Thyroid gland (tissue), 4 donors: ENCODE measurements around the gene ZKSCAN1. TPM values are rescaled to one million over a fixed set of nuclear protein-coding genes. Genes with fewer than 3 reads are reported as not detected.
"Not testable (repeated sequence)": the region's sequence is repeated elsewhere in the genome, so short reads cannot be mapped to it uniquely, and the experiment has no call there.

ENCODE experiments used
- DNase-seq, 2 donors: peaks; one replicate each; pipeline ENCODE4 v3.0.0-alpha.2; 2019
- H3K27ac ChIP-seq, 3 donors: fragments of 200-600 bp; sonication (generic); 1 replicate in 2 of 3; 2 replicates in 1 of 3; pipeline ENCODE4 v1.5.1; 2016 to 2019; ENCODE audit warnings: mild to moderate bottlenecking in 1 of 3, moderate library complexity in 1 of 3
- H3K27me3 ChIP-seq: fragments of 200-600 bp; sonication (generic); one replicate; pipeline ENCODE4 v1.5.1; 2019
- H3K36me3 ChIP-seq, 2 donors: fragments of 200-600 bp; sonication (generic); one replicate each; pipeline ENCODE4 v1.5.1; 2016 to 2019
- H3K4me1 ChIP-seq, 2 donors: fragments of 200-600 bp; sonication (generic); one replicate each; pipeline ENCODE4 v1.5.1; 2017 to 2019
- H3K4me3 ChIP-seq, 3 donors: fragments of 200-600 bp; sonication (generic); replicated peaks in 1 of 3; 1 replicate in 2 of 3; 2 replicates in 1 of 3; pipeline ENCODE4 v1.5.1; 2016; ENCODE audit warnings: mild to moderate bottlenecking in 1 of 3
- H3K9me3 ChIP-seq: fragments of 200-600 bp; sonication (generic); one replicate; pipeline ENCODE4 v1.5.1; 2017
- POLR2A ChIP-seq, 2 donors: fragments of 450-650 bp; IDR thresholded peaks; one replicate each; pipeline ENCODE4 v1.6.1; 2017; ENCODE audit warnings: antibody characterized with exemption in 2 of 2, mild to moderate bottlenecking in 2 of 2, moderate library complexity in 1 of 2
- WGBS, 2 donors: methylation state at CpG; one replicate each; pipeline ENCODE4 v1.1.5; 2017; 5-methylcytosine and 5-hydroxymethylcytosine counted together
- intact Hi-C: fragments of 100-400 bp; cut with DNase I; formaldehyde crosslinking; loops from one replicate; pipeline ENCODE4 v1.15.1; 2023
- total RNA-seq, 4 donors: library from RNA; depleted of rRNA; stranded (reverse); fragments of >200 nt; gene quantifications; one replicate each; pipeline ENCODE4 v1.2.3, GENCODE V29; 2016
- TF ChIP-seq, protein P1 (sequence below), 6 experiments: fragments of 200-600 bp in 3 of 6; fragments of 450-650 bp in 3 of 6; sonication (generic) in 3 of 6; IDR thresholded peaks; one replicate each; pipeline ENCODE4 v1.5.1; 2016 to 2019; ENCODE audit warnings: antibody characterized with exemption in 6 of 6, mild to moderate bottlenecking in 2 of 6, inconsistent platforms in 1 of 6, moderate library complexity in 1 of 6

ZKSCAN1 gene
- total RNA-seq = 10 to 100 TPM; 34.0 to 41.4 (median 35.3) TPM

DNA sequence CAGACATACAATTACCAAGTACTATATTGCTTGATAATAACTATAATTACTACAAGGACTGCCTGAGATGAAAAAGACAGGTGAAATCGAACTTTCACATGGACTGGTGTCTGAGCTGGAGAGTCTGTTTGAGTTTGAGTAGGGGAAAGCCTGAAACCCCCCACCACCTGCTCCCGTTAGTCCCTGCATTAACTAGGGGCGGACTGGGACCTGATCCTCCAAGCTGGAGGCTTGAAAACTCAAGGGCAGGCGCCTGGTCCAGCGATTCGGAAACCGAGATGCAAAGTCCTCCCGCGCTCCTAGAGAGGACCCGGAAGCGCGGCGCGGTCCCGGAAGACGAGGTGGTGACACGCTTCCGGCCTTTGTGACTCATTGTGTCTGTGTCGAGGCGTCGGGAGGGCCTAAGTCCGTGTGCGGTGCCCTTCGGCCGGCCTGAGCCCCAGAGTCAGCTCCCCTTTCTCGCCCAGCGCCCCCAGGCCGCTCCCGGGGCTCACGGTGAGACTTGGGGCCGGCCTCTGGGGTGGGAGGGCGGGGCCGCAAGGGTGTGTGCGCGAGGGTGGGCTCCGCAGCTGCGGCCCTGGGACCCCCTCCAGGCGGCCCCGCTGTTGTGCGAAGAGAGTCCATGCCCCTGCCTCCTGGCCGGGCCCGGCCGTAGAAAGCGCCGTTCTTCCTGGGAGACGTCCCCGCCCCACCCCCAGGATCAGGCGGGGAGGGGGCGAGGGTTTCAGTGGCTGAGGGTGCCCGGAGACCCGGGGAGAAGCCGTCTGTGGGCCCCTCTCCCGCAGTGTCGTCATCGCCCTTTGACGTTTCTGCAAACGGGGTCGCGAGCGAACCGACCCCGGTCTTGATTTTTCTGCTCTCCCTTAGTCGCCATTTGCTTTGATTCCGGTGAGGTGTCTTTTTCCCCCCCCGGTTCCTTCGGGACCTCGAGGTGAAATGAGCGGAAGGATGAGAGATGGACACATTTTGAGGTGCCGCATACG, at the start of gene ZKSCAN1:
Gene ZKSCAN1, plus strand, starts transcription at position 365 of the 983 bp plus-strand sequence. CDS start 7,911 bp downstream, outside the sequence.
- intact Hi-C loops = no loop called here
- peak within 1 kb of the TSS; percentile 76 to 97 (median 84) for H3K27ac ChIP-seq
- no peaks in the 10 kb centered on the region for H3K9me3 ChIP-seq
- H3K4me1 ChIP-seq = peaks cover 15 to 23% of the 10 kb centered on the region in 2 donors
- TF ChIP-seq, protein P1, sequence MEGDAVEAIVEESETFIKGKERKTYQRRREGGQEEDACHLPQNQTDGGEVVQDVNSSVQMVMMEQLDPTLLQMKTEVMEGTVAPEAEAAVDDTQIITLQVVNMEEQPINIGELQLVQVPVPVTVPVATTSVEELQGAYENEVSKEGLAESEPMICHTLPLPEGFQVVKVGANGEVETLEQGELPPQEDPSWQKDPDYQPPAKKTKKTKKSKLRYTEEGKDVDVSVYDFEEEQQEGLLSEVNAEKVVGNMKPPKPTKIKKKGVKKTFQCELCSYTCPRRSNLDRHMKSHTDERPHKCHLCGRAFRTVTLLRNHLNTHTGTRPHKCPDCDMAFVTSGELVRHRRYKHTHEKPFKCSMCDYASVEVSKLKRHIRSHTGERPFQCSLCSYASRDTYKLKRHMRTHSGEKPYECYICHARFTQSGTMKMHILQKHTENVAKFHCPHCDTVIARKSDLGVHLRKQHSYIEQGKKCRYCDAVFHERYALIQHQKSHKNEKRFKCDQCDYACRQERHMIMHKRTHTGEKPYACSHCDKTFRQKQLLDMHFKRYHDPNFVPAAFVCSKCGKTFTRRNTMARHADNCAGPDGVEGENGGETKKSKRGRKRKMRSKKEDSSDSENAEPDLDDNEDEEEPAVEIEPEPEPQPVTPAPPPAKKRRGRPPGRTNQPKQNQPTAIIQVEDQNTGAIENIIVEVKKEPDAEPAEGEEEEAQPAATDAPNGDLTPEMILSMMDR (IDR thresholded peaks at IDR 0.05) = no peak
- TF ChIP-seq POLR2A (IDR thresholded peaks at IDR 0.05) = peak in 1 of 2 donors; percentile 78
- H3K4me3 ChIP-seq = peak within 1 kb of the TSS; percentile 90 to 100 (median 97)
- WGBS, 2 donors = 3 to 4% methylated on average over 22 to 26 of the region's 70 CpGs
- H3K36me3 ChIP-seq = no peaks in the 10 kb centered on the region
- peak; percentile 85 to 88 for DNase-seq
- no peaks in the 10 kb centered on the region for H3K27me3 ChIP-seq

DNA sequence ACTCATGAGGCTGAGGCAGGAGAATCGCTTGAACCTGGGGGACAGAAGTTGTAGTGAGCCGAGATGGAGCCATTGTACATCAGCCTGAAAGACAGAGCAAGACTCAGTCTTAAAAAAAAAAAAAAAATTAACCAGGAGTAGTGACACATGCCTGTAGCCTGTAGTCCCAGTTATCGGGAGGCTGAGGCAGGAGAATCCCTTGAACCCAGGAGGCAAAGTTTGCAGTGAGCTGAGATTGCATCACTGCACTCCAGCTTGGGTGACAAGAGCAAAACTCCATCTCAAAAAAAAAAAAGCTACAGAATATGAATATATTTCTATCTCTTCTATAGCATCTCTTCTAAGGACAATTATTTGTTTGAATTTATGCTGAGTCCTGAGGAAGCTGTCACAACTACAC, 46.1 kb upstream of the ZKSCAN1 start:
- H3K27ac ChIP-seq = no peak overlapping the region
- H3K27me3 ChIP-seq = no peaks in the 10 kb centered on the region
- 85 to 86% methylated on average over 3 of the region's 3 CpGs for WGBS, 2 donors
- intact Hi-C loops = no loop called here
- no peak overlapping the region for H3K4me3 ChIP-seq
- no peaks in the 10 kb centered on the region for H3K9me3 ChIP-seq
- DNase-seq = no peak
- H3K36me3 ChIP-seq = no peaks in the 10 kb centered on the region
- H3K4me1 ChIP-seq = no peaks in the 10 kb centered on the region
- TF ChIP-seq, protein P1 (IDR thresholded peaks at IDR 0.05) = no peak
- TF ChIP-seq POLR2A (IDR thresholded peaks at IDR 0.05) = no peak

DNA sequence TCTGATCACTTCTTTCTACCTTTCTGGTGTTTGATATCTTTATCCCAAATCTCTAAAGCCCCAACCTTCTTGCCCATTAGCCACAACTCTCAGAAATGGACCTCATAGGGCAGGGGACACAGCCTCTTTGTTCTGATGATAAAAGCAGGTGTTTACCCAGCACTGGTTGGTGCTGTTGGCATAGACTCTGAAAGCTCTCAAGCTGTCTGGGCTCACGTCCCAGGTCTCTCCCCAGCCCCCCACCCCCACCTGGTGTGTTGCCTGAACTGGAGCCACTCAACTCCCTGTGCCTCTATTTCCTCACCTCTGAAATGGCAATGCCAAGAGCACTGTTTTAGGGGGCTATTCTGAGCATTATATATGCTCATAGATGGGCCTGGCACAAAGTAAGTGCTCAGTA, 45.6 kb upstream of the ZKSCAN1 start:
- 0 to 17% methylated on average over 1 of the region's 1 CpG for WGBS, 2 donors
- H3K36me3 ChIP-seq, H3K27ac ChIP-seq, H3K9me3 ChIP-seq, H3K4me1 ChIP-seq, H3K4me3 ChIP-seq, intact Hi-C loops, H3K27me3 ChIP-seq: not testable (repeated sequence)
- DNase-seq = peak; percentile 39 to 42

DNA sequence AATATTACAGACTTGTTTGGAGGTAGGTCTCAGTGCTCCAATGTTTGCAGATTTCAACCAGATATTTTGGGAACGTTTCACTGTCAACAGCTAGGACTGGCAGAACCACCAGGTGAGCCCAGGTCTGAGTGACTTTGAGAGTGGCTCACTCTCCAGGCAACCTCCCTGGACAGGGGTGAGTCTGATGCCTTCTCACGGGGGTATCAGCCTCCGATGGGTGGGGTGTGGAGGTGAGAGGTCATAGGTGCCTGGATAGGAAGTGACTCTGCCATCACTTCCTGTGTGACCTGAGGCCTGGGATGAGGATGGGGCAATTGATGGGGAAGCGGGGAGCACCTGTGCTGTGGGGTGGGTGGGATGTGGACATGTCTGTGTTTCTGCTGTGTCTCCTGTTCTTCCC, 44.2 kb upstream of the ZKSCAN1 start:
- no peaks in the 10 kb centered on the region for H3K27me3 ChIP-seq
- no peaks in the 10 kb centered on the region for H3K36me3 ChIP-seq
- H3K4me1 ChIP-seq = no peaks in the 10 kb centered on the region
- intact Hi-C loops = no loop called here
- H3K27ac ChIP-seq = no peak overlapping the region
- TF ChIP-seq, protein P1 (IDR thresholded peaks at IDR 0.05) = no peak
- no peak for TF ChIP-seq POLR2A (IDR thresholded peaks at IDR 0.05)
- 79 to 85% methylated on average over 4 of the region's 4 CpGs for WGBS, 2 donors
- H3K4me3 ChIP-seq = no peak overlapping the region
- H3K9me3 ChIP-seq = no peaks in the 10 kb centered on the region
- no peak for DNase-seq

DNA sequence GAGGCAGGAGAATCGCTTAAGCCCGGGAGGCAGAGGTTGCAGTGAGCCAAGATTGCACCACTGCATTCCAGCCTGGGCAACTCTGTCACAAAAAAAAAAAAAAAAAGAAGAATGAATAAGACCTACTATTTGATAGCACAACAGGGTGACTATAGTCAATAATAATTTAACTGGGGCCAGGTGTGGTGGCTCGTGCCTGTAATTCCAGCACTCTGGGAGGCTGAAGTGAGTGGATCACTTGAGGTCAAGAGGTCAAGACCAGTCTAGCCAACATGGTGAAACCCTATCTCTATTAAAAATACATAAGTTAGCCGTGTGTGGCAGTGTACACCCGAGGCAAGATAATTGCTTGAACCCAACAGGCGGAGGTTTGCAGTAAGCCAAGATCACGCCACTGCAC, 41.6 kb upstream of the ZKSCAN1 start:
- intact Hi-C loops, H3K4me3 ChIP-seq, H3K36me3 ChIP-seq: not testable (repeated sequence)

DNA sequence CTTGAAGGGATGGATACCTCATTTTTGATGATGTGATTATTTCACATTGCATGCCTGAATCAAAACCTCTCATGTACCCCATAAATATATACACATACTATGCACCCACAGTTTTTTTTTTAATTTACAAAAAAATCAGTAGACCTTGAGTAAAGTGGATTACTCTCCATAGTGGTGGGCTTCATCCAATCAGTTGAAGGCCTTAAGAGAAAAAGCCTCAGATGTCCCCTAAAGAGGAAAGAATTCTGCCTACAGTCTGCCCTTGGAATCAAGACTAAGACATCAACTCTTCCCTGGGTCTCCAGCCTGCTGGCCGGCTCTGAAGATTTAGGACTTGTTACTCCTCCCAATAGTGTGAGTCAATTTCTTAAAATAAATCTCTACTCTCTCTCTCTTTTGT, 40.7 kb upstream of the ZKSCAN1 start:
- H3K4me1 ChIP-seq = no peaks in the 10 kb centered on the region
- intact Hi-C loops = loop anchor here (5.0 kb wide), 2 partner anchors 52 to 158 kb away; no protein-coding TSS in a partner anchor
- H3K4me3 ChIP-seq = no peak overlapping the region
- no peaks in the 10 kb centered on the region for H3K27me3 ChIP-seq
- no peaks in the 10 kb centered on the region for H3K9me3 ChIP-seq
- 69 to 74% methylated on average over 1 of the region's 1 CpG for WGBS, 2 donors
- no peak for DNase-seq
- no peaks in the 10 kb centered on the region for H3K36me3 ChIP-seq
- no peak overlapping the region for H3K27ac ChIP-seq
- TF ChIP-seq, protein P1 (IDR thresholded peaks at IDR 0.05) = no peak
- TF ChIP-seq POLR2A (IDR thresholded peaks at IDR 0.05) = no peak

More for the DNA sequence above, 41.6 kb upstream of the ZKSCAN1 start:
- WGBS, 2 donors = 82 to 85% methylated on average over 7 of the region's 7 CpGs
- H3K27ac ChIP-seq, H3K4me1 ChIP-seq, H3K9me3 ChIP-seq, H3K27me3 ChIP-seq, DNase-seq: not testable (repeated sequence)
